Stimulated activated CD4-positive, alpha-beta T cell treated with anti-CD3 and anti-CD28 coated beads, Interleukin-4, amount 100 ng/mL, for 24 hours (primary cell): ENCODE measurements around the gene ZMPSTE24.

Experiments
- DNase-seq: peaks from one replicate; pipeline ENCODE4 v3.0.0-alpha.2; 2020

The ZMPSTE24 gene

GRCh38 chr1:40265298-40265697 lies 7.3 kb downstream of the ZMPSTE24 start:
- DNase-seq: no peak

GRCh38 chr1:40265919-40266318 lies 7.9 kb downstream of the ZMPSTE24 start:
- no peak for DNase-seq

- no peak for DNase-seq
These were observed 8.9 kb downstream of the ZMPSTE24 start for GRCh38 chr1:40266786-40267535.

- no peak for DNase-seq
These were observed 9.7 kb downstream of the ZMPSTE24 start for GRCh38 chr1:40267767-40268187.

GRCh38 chr1:40268211-40268610 lies 10.2 kb downstream of the ZMPSTE24 start:
- DNase-seq: no peak

- DNase-seq: no peak
These were observed 12.3 kb downstream of the ZMPSTE24 start for GRCh38 chr1:40270152-40270834.

- no peak for DNase-seq
These were observed 14.7 kb downstream of the ZMPSTE24 start for GRCh38 chr1:40272653-40273213.

- no peak for DNase-seq
These were observed 15.6 kb downstream of the ZMPSTE24 start for GRCh38 chr1:40273547-40274166.

GRCh38 chr1:40274331-40274730 lies 16.3 kb downstream of the ZMPSTE24 start:
- no peak for DNase-seq

- no peak for DNase-seq
These were observed 18.1 kb downstream of the ZMPSTE24 start for GRCh38 chr1:40276122-40276521.

- DNase-seq: no peak
These were observed 23.8 kb downstream of the ZMPSTE24 start for GRCh38 chr1:40281853-40282252.

- DNase-seq: no peak
These were observed 33.3 kb downstream of the ZMPSTE24 start for GRCh38 chr1:40291293-40291692.

GRCh38 chr1:40299366-40300248 lies 41.6 kb downstream of the ZMPSTE24 start:
- no peak for DNase-seq

- DNase-seq: no peak
These were observed 42.2 kb downstream of the ZMPSTE24 start for GRCh38 chr1:40300249-40300567.

- DNase-seq: no peak
These were observed 42.6 kb downstream of the ZMPSTE24 start for GRCh38 chr1:40300651-40301050.

GRCh38 chr1:40301066-40301465 lies 43.0 kb downstream of the ZMPSTE24 start:
- no peak for DNase-seq

- no peak for DNase-seq
These were observed 43.7 kb downstream of the ZMPSTE24 start for GRCh38 chr1:40301541-40302299.

GRCh38 chr1:40302475-40302874 lies 44.4 kb downstream of the ZMPSTE24 start:
- DNase-seq: no peak

GRCh38 chr1:40303051-40303771 lies 45.2 kb downstream of the ZMPSTE24 start:
- no peak for DNase-seq

- DNase-seq: no peak
These were observed 45.8 kb downstream of the ZMPSTE24 start for GRCh38 chr1:40303790-40304189.

GRCh38 chr1:40305451-40305850 lies 47.4 kb downstream of the ZMPSTE24 start:
- DNase-seq: no peak
